ENCODE measurements around the gene NBEA.

DNA sequence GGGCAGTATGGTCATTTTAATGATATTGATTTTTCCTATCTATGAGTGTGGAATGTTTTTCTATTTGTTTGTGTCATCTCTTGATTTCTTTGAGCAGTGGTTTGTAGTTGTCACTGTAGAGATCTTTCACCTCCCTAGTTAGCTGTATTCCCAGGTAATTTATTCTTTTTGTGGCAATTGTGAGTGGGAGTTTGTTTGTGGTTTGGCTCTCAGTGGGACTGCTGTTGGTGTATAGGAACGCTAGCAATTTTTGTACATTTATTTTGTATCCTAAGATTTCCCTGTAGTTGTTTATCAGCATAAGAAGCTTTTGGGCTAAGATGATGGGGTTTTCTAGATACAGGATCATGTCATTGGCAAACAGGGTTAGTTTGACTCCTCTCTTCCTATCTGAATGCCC is 28.9 kb downstream of the NBEA start:
- TF ChIP-seq YY1 (IDR thresholded peaks at IDR 0.05; ENCODE audit: insufficient read depth, insufficient read length) = no peak
- no peak for TF ChIP-seq SUZ12 (IDR thresholded peaks at IDR 0.05; ENCODE audit: extremely low read depth, insufficient read depth, insufficient read length)

Measured in NT2/D1 (cell line).